HG02623 (cell line): Measurements from ENCODE around the gene BBX.
"Not testable (repeated sequence)": the region's sequence is repeated elsewhere in the genome, so short reads cannot be mapped to it uniquely, and the experiment has no call there.

Source experiments
- ATAC-seq: cut with Tn5 transposase; IDR thresholded peaks from one replicate; pipeline ENCODE4 v1.9.1; 2021; ENCODE audit warnings: moderate library complexity; ENCODE audit not compliant: unreplicated experiment

Gene BBX

GRCh38 chr3:107681396-107681795, 158.6 kb downstream of the BBX start:
- no peak for ATAC-seq

GRCh38 chr3:107682580-107682979, 159.8 kb downstream of the BBX start:
- ATAC-seq, result no peak

GRCh38 chr3:107683447-107683846, 160.7 kb downstream of the BBX start:
- no peak for ATAC-seq

GRCh38 chr3:107684431-107684925, 161.7 kb downstream of the BBX start:
- no peak for ATAC-seq

GRCh38 chr3:107685383-107685782, 162.6 kb downstream of the BBX start:
- no peak for ATAC-seq

GRCh38 chr3:107687056-107687581, 164.4 kb downstream of the BBX start:
- ATAC-seq, result no peak

GRCh38 chr3:107689355-107689754, 166.6 kb downstream of the BBX start:
- no peak for ATAC-seq

- ATAC-seq, result peak; percentile 53
Observed at GRCh38 chr3:107690522-107691138, 167.9 kb downstream of the BBX start.

GRCh38 chr3:107691984-107692383, 169.2 kb downstream of the BBX start:
- not testable (repeated sequence) for ATAC-seq

GRCh38 chr3:107697348-107697747, 174.6 kb downstream of the BBX start:
- ATAC-seq, result not testable (repeated sequence)

GRCh38 chr3:107697855-107698254, 175.1 kb downstream of the BBX start:
- ATAC-seq, result not testable (repeated sequence)

GRCh38 chr3:107699682-107700081, 176.9 kb downstream of the BBX start:
- no peak for ATAC-seq

- no peak for ATAC-seq
Observed at GRCh38 chr3:107701299-107701698, 178.5 kb downstream of the BBX start.

GRCh38 chr3:107704477-107704876, 181.7 kb downstream of the BBX start:
- no peak for ATAC-seq

GRCh38 chr3:107705046-107705445, 182.3 kb downstream of the BBX start:
- no peak for ATAC-seq

- no peak for ATAC-seq
Observed at GRCh38 chr3:107710851-107711250, 188.1 kb downstream of the BBX start.

GRCh38 chr3:107716734-107717133, 194.0 kb downstream of the BBX start:
- ATAC-seq, result no peak

GRCh38 chr3:107718547-107718946, 195.8 kb downstream of the BBX start:
- no peak for ATAC-seq

GRCh38 chr3:107727102-107727501, 204.3 kb downstream of the BBX start:
- ATAC-seq, result no peak

- ATAC-seq, result no peak
Observed at GRCh38 chr3:107729686-107730085, 206.9 kb downstream of the BBX start.

- ATAC-seq, result no peak
Observed at GRCh38 chr3:107734317-107734716, 211.6 kb downstream of the BBX start.

- no peak for ATAC-seq
Observed at GRCh38 chr3:107737914-107738313, 215.2 kb downstream of the BBX start.
